Endothelial cell of umbilical vein (primary cell): ENCODE results near the gene PUM2.

ENCODE experiments used
- CTCF ChIP-seq, 2 donors: IDR thresholded peaks; 1 replicate in 1 of 2; 2 replicates in 1 of 2; pipeline ENCODE4 v1.5.1; 2011; ENCODE audit warnings: low read length in 2 of 2, mild to moderate bottlenecking in 2 of 2, moderate library complexity in 2 of 2, control low read depth in 1 of 2, inconsistent platforms in 1 of 2, low read depth in 1 of 2; ENCODE audit not compliant: insufficient read depth in 1 of 2; ENCODE audit errors: extremely low read depth in 1 of 2
- EZH2 ChIP-seq: IDR thresholded peaks from 2 replicates; pipeline ENCODE4 v1.6.1; 2012; ENCODE audit warnings: borderline replicate concordance, low read depth, mild to moderate bottlenecking, moderate library complexity, low read length, inconsistent platforms; ENCODE audit not compliant: severe bottlenecking
- POLR2A ChIP-seq: IDR thresholded peaks from 2 replicates; pipeline ENCODE4 v1.6.1; 2012; ENCODE audit warnings: low read depth, mild to moderate bottlenecking, control low read depth, low read length

GRCh38 chr2:20218331-20219320 lies 132.0 kb downstream of the PUM2 start:
- TF ChIP-seq CTCF (IDR thresholded peaks at IDR 0.05; ENCODE audit: extremely low read depth in 1 of 2, insufficient read depth in 1 of 2, low read depth in 1 of 2, low read length in 2 of 2): no peak
- no peak for TF ChIP-seq POLR2A
- no peak for TF ChIP-seq EZH2
